Measurements from ENCODE around the gene R3HDM2.

GRCh38 chr12:57454566-57455373, 23.9 kb upstream of the R3HDM2 start, which contains the start of gene INHBE:
- TF ChIP-seq CTCF (IDR thresholded peaks at IDR 0.05; ENCODE audit: low read depth, low read length, missing input control) (peak; percentile 19), YY1 (IDR thresholded peaks at IDR 0.05) (peak; percentile 74), MAX (IDR thresholded peaks at IDR 0.05) (peak; percentile 94), JUND (IDR thresholded peaks at IDR 0.05) (peak in 1 of 2 donors; percentile 67), TAF1 (conservative IDR thresholded peaks at IDR 0.05) (peak; percentile 92), RAD21 (IDR thresholded peaks at IDR 0.05) (peak; percentile 4 to 43), REST (IDR thresholded peaks at IDR 0.05) (peak; percentile 76), ZBTB33 (IDR thresholded peaks at IDR 0.05) (peak; percentile 86), HNF4G (IDR thresholded peaks at IDR 0.05) (peak; percentile 93), EGR1 (IDR thresholded peaks at IDR 0.05; ENCODE audit: low read depth in 2 of 2) (peak; percentile 12 to 64), GABPA (IDR thresholded peaks at IDR 0.05 in 1 of 2, conservative IDR thresholded peaks at IDR 0.05 in 1 of 2) (no peak), SP1 (IDR thresholded peaks at IDR 0.05) (peak; percentile 90)

Data from liver (tissue), 3 donors.